B cell (primary cell): ENCODE results near the gene TMC8. TPM values are rescaled to one million over a fixed set of nuclear protein-coding genes. Genes with fewer than 3 reads are reported as not detected.

Experiments
- ATAC-seq: fragments of 200-7000 bp; cut with Tn5 transposase; one replicate; pipeline ENCODE4 v1.10.0; 2021; ENCODE audit warnings: low read depth, mild to moderate bottlenecking, moderate number of reproducible peaks, moderate library complexity
- CTCF ChIA-PET: fragments of 350-600 bp; sonication (Branson Sonifier 250); formaldehyde crosslinking; loops from one replicate; lab custom pipeline; 2021; ENCODE audit warnings: antibody characterized with exemption, inconsistent platforms; lab: Charles Lee
- POLR2A ChIA-PET: fragments of 350-600 bp; sonication (Branson Sonifier 250); formaldehyde crosslinking; loops from one replicate; lab custom pipeline; 2021; ENCODE audit warnings: antibody characterized with exemption; lab: Charles Lee
- DNase-seq: peaks from one replicate; pipeline ENCODE4 v3.0.0; 2013
- H2AFZ ChIP-seq: 2 replicates; pipeline ENCODE4 v1.6.1; 2012; ENCODE audit warnings: mild to moderate bottlenecking, low read depth, low read length; ENCODE audit not compliant: insufficient read depth, poor library complexity, severe bottlenecking
- H3K27ac ChIP-seq, 2 donors: 1 replicate in 1 of 2; 2 replicates in 1 of 2; pipeline ENCODE4 v1.5.1; 2012 to 2013; ENCODE audit warnings: low read length in 2 of 2, mild to moderate bottlenecking in 2 of 2, moderate library complexity in 1 of 2
- H3K27me3 ChIP-seq, 4 experiments: fragments of 200-600 bp in 1 of 4; sonication (generic) in 1 of 4; replicated peaks in 1 of 4; 1 replicate in 2 of 4; 2 replicates in 2 of 4; pipeline versions ENCODE4 v1.6.1 to v1.7.0; 2013 to 2016; ENCODE audit warnings: low read length in 3 of 4, mild to moderate bottlenecking in 2 of 4, mixed read lengths in 1 of 4, moderate library complexity in 1 of 4; ENCODE audit not compliant: insufficient read depth in 4 of 4, control insufficient read depth in 3 of 4; ENCODE audit errors: control extremely low read depth in 1 of 4
- H3K36me3 ChIP-seq, 2 experiments: replicated peaks in 1 of 2; 1 replicate in 1 of 2; 2 replicates in 1 of 2; pipeline versions ENCODE4 v1.6.1 to v1.7.1; 2013; ENCODE audit warnings: low read length in 1 of 2; ENCODE audit not compliant: insufficient read depth in 2 of 2, control insufficient read depth in 1 of 2; ENCODE audit errors: control extremely low read depth in 1 of 2, extremely low read depth in 1 of 2
- H3K4me1 ChIP-seq, 2 donors: fragments of 200-600 bp in 1 of 2; sonication (generic) in 1 of 2; 1 replicate in 1 of 2; 2 replicates in 1 of 2; pipeline versions ENCODE4 v1.5.1 to v1.6.1; 2013 to 2017; ENCODE audit warnings: low read length in 2 of 2; ENCODE audit not compliant: control insufficient read depth in 2 of 2, insufficient read depth in 2 of 2
- H3K4me2 ChIP-seq: replicated peaks from 2 replicates; pipeline ENCODE3; 2012; ENCODE audit warnings: mild to moderate bottlenecking, low read depth, low read length; ENCODE audit not compliant: poor library complexity, severe bottlenecking
- H3K4me3 ChIP-seq, 5 experiments: fragments of 200-600 bp in 1 of 5; sonication (generic) in 1 of 5; 1 replicate in 3 of 5; 2 replicates in 2 of 5; pipeline versions ENCODE4 v1.5.1 to v1.7.0; 2011 to 2016; ENCODE audit warnings: low read length in 4 of 5, mild to moderate bottlenecking in 4 of 5, low read depth in 2 of 5, control low read depth in 1 of 5, moderate library complexity in 1 of 5; ENCODE audit not compliant: insufficient read depth in 1 of 5; ENCODE audit errors: control extremely low read depth in 1 of 5, extremely low read depth in 1 of 5
- H3K79me2 ChIP-seq: fragments of 200-600 bp; sonication (generic); one replicate; pipeline ENCODE4 v1.6.0; 2016; ENCODE audit warnings: low read length; ENCODE audit not compliant: control insufficient read depth, insufficient read depth
- H3K9ac ChIP-seq: fragments of 200-600 bp; sonication (generic); 2 replicates; pipeline ENCODE4 v1.6.1; 2017; ENCODE audit warnings: mild to moderate bottlenecking, low read length, moderate library complexity
- H3K9me3 ChIP-seq, 3 donors: one replicate each; pipeline versions ENCODE4 v1.6.1 to v1.7.1; 2013; ENCODE audit warnings: low read length in 2 of 3; ENCODE audit not compliant: control insufficient read depth in 2 of 3, insufficient read depth in 1 of 3; ENCODE audit errors: control extremely low read depth in 1 of 3
- H4K20me1 ChIP-seq: 2 replicates; pipeline ENCODE4 v1.6.0; 2012; ENCODE audit warnings: mild to moderate bottlenecking, low read length; ENCODE audit not compliant: insufficient read depth, control insufficient read depth, poor library complexity, severe bottlenecking
- H3K27ac Mint-ChIP-seq: one replicate; pipeline ENCODE4 v1.8.0; 2021; ENCODE audit warnings: mixed read lengths
- H3K27me3 Mint-ChIP-seq: one replicate; pipeline ENCODE4 v1.8.0; 2021; ENCODE audit warnings: mixed read lengths
- H3K4me1 Mint-ChIP-seq: one replicate; pipeline ENCODE4 v1.8.0; 2021; ENCODE audit warnings: mixed read lengths
- H3K4me3 Mint-ChIP-seq: one replicate; pipeline ENCODE4 v1.8.0; 2021; ENCODE audit warnings: mixed read lengths
- H3K9me3 Mint-ChIP-seq: one replicate; pipeline ENCODE4 v1.8.0; 2022; ENCODE audit warnings: mixed read lengths; ENCODE audit not compliant: insufficient read depth
- EZH2 ChIP-seq: IDR thresholded peaks from 2 replicates; pipeline ENCODE4 v1.6.1; 2012; ENCODE audit warnings: borderline replicate concordance, low read depth, mild to moderate bottlenecking, moderate library complexity, low read length; ENCODE audit not compliant: insufficient read depth, poor library complexity, severe bottlenecking
- WGBS: methylation state at CpG from one replicate; pipeline ENCODE4 v1.1.5; 2013; ENCODE audit warnings: missing lambda C conversion rate; ENCODE audit not compliant: insufficient coverage; 5-methylcytosine and 5-hydroxymethylcytosine counted together
- intact Hi-C: fragments of 100-400 bp; cut with micrococcal nuclease; formaldehyde crosslinking; loops from one replicate; pipeline ENCODE4 v1.10.0; 2022
- polyA plus RNA-seq: library from polyadenylated mRNA; depleted of rRNA; stranded (reverse); fragments of >200 nt; gene quantifications from 2 replicates; pipeline ENCODE4 v1.2.3, GENCODE V29; 2012
- total RNA-seq, 2 donors: library from RNA; stranded (reverse); fragments of 120-200 nt in 1 of 2; gene quantifications; 1 replicate in 1 of 2; 2 replicates in 1 of 2; pipeline versions ENCODE4 v1.2.3 to v1.2.4, GENCODE V29; 2013 to 2022
- TF ChIP-seq, protein P1 (sequence below): fragments of 200-600 bp; IDR thresholded peaks from one replicate; pipeline ENCODE4 v1.8.0; 2022; ENCODE audit warnings: antibody characterized with exemption, mild to moderate bottlenecking

TMC8 gene
- total and polyA plus RNA-seq, 2 donors (not counting 1 experiment from before 2014, with no cell fraction given): 235 to 352 TPM

DNA sequence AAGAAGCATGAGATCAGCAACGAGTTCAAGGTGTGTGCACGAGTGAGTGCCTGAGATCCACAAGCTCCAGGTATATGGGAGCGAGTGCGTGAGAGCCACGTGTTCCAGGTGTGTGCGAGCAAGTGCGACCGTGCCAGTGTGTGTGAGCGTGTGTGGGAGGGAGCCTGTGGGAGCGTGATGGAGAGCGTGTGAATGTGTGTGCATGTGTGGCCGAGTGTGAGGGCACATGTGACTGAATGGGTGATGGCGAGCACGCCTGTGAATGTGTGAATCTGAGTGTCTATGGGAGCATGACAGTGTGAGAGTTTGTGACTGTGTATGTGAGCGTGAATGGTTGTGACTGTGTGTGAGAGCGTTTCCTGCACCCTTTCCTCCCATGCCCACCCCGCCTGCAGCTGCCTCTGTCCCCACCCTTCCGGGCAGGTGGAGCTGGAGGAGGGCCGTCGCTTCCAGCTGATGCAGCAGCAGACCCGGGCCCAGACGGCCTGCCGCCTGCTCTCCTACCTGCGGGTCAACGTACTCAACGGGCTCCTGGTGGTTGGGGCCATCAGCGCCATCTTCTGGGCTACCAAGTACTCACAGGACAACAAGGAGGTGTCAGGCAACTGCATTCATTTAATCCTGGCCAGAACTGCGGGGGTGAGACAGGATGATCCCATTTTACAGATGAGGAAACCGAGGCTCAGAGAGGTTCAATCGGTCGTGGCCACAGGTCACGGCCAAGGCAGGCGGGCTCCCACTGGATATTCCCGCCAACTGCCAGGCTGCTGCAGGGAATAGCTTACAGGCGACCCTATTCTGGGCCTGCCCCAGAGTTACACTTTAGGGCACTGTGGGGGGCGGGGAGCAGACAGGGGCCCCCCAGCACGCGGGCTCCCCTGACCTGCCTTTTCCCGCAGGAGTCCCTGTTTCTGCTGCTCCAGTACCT, 3.7 kb downstream of the TMC8 start:
- ChIA-PET POLR2A (interaction anchor here (0.6 to 22.6 kb wide), 8 partner anchors 10 to 1618 kb away, joined by 4 to 432 read pairs (median 9); partner anchors contain the start of gene SYNGR2), CTCF (interaction anchor here (0.8 to 14.1 kb wide), 17 partner anchors 7 to 288 kb away, joined by 3 to 357 read pairs (median 10); partner anchors contain the start of genes C17orf99, SYNGR2, TK1 and TMC6)
- no peak for TF ChIP-seq EZH2
- TF ChIP-seq, protein P1, sequence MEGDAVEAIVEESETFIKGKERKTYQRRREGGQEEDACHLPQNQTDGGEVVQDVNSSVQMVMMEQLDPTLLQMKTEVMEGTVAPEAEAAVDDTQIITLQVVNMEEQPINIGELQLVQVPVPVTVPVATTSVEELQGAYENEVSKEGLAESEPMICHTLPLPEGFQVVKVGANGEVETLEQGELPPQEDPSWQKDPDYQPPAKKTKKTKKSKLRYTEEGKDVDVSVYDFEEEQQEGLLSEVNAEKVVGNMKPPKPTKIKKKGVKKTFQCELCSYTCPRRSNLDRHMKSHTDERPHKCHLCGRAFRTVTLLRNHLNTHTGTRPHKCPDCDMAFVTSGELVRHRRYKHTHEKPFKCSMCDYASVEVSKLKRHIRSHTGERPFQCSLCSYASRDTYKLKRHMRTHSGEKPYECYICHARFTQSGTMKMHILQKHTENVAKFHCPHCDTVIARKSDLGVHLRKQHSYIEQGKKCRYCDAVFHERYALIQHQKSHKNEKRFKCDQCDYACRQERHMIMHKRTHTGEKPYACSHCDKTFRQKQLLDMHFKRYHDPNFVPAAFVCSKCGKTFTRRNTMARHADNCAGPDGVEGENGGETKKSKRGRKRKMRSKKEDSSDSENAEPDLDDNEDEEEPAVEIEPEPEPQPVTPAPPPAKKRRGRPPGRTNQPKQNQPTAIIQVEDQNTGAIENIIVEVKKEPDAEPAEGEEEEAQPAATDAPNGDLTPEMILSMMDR: peak; percentile 80
- Histone ChIP-seq H3K27ac (peak overlapping the region; percentile 88 to 92), H3K9me3 (no peaks in the 10 kb centered on the region), H3K9ac (peak overlapping the region; percentile 91), H3K36me3 (peaks cover 0 to 70% of the 10 kb centered on the region in 2 experiments), H3K4me2 (peak overlapping the region; percentile 100), H3K4me3 (peak overlapping the region in 3 of 5 experiments; percentile 6 to 35 (median 23)), H3K4me1 (peaks cover 66 to 88% of the 10 kb centered on the region in 2 donors), H3K27me3 (no peaks in the 10 kb centered on the region), H3K79me2 (peaks cover 59% of the 10 kb centered on the region), H2AFZ (no peak overlapping the region), H4K20me1 (peaks cover 80% of the 10 kb centered on the region)
- Mint-ChIP-seq H3K4me3 (peak overlapping the region; percentile 99), H3K4me1 (peaks cover 79% of the 10 kb centered on the region), H3K27ac (peak overlapping the region; percentile 95), H3K9me3 (no peaks in the 10 kb centered on the region), H3K27me3 (no peaks in the 10 kb centered on the region)
- intact Hi-C loops: loop anchor here (1.0 to 10.0 kb wide), 7 partner anchors 13 to 1701 kb away; partner anchors contain the start of genes C17orf99, CBX4 and SYNGR2
- 33% methylated on average over 37 of the region's 39 CpGs for whole genome bisulfite sequencing
- DNase-seq: peak; percentile 90
- peak; percentile 7 for ATAC-seq
